PC-3 (cell line): ENCODE measurements around the gene LIN37. TPM values are rescaled to one million over a fixed set of nuclear protein-coding genes. Genes with fewer than 3 reads are reported as not detected.

Experiments
- ATAC-seq: fragments of 200-7000 bp; cut with Tn5 transposase; 2 replicates; pipeline ENCODE4 v1.9.1; 2020; ENCODE audit warnings: mild to moderate bottlenecking, moderate library complexity
- BruUV-seq: library from RNA; stranded (reverse); fragments of 400-500 nt; replicated peaks from 2 replicates; lab custom pipeline; 2021; lab: Mats Ljungman, UMichigan
- CTCF ChIA-PET: fragments of 300-600 bp; sonication (Branson Sonifier 250); formaldehyde crosslinking; loops from one replicate; lab custom pipeline; 2022; ENCODE audit warnings: antibody characterized with exemption; lab: Charles Lee
- POLR2A ChIA-PET: fragments of 300-600 bp; sonication (Branson Sonifier 250); formaldehyde crosslinking; loops from one replicate; lab custom pipeline; 2022; ENCODE audit warnings: antibody characterized with exemption; ENCODE audit not compliant: unreplicated experiment; lab: Charles Lee
- DNase-seq: peaks from one replicate; pipeline ENCODE4 v3.0.0-alpha.2; 2015
- H2AFZ ChIP-seq: fragments of 300-600 bp; sonication (generic); 2 replicates; pipeline ENCODE4 v1.6.0; 2016; ENCODE audit warnings: antibody characterized with exemption, low read length
- H3F3A ChIP-seq: fragments of 300-600 bp; sonication (generic); one replicate; pipeline ENCODE4 v1.6.0; 2017; ENCODE audit warnings: antibody characterized with exemption, low read length, control low read depth, mild to moderate bottlenecking; ENCODE audit not compliant: unreplicated experiment
- H3K27ac ChIP-seq: fragments of 300-600 bp; sonication (generic); 2 replicates; pipeline ENCODE4 v1.5.1; 2016; ENCODE audit warnings: mild to moderate bottlenecking, low read length
- H3K27me3 ChIP-seq: fragments of 300-600 bp; sonication (generic); 2 replicates; pipeline ENCODE4 v1.6.1; 2016; ENCODE audit warnings: low read length, mixed read lengths
- H3K36me3 ChIP-seq: fragments of 300-600 bp; sonication (generic); 2 replicates; pipeline ENCODE4 v1.6.1; 2016; ENCODE audit warnings: low read depth, mixed run types, low read length, mixed read lengths
- H3K4me1 ChIP-seq: fragments of 300-600 bp; sonication (generic); 2 replicates; pipeline ENCODE4 v1.5.1; 2016; ENCODE audit warnings: low read length; ENCODE audit not compliant: insufficient read depth
- H3K4me2 ChIP-seq: fragments of 300-600 bp; sonication (generic); 2 replicates; pipeline ENCODE4 v1.6.0; 2016; ENCODE audit warnings: low read length
- H3K4me3 ChIP-seq: fragments of 300-600 bp; sonication (generic); 2 replicates; pipeline ENCODE4 v1.5.1; 2016; ENCODE audit warnings: mild to moderate bottlenecking, low read length, mixed read lengths
- H3K79me2 ChIP-seq: fragments of 300-600 bp; sonication (generic); 2 replicates; pipeline ENCODE4 v1.6.1; 2017; ENCODE audit warnings: low read length, mixed read lengths
- H3K9ac ChIP-seq: fragments of 300-600 bp; sonication (generic); 2 replicates; pipeline ENCODE4 v1.6.0; 2016; ENCODE audit warnings: mild to moderate bottlenecking, low read length
- H3K9me2 ChIP-seq: fragments of 300-600 bp; sonication (generic); replicated peaks from 2 replicates; pipeline ENCODE4 v1.6.1; 2016; ENCODE audit warnings: mixed run types, low read length, mixed read lengths
- H3K9me3 ChIP-seq: fragments of 300-600 bp; sonication (generic); 2 replicates; pipeline ENCODE4 v1.6.1; 2016; ENCODE audit warnings: low read length, mixed read lengths
- H4K20me1 ChIP-seq: fragments of 300-600 bp; sonication (generic); 2 replicates; pipeline ENCODE4 v1.6.1; 2016; ENCODE audit warnings: low read length, mixed read lengths
- CTCF ChIP-seq: fragments of 300-600 bp; sonication (generic); conservative IDR thresholded peaks from 2 replicates; pipeline ENCODE4 v1.5.1; 2017; ENCODE audit warnings: antibody characterized with exemption, low read depth, mild to moderate bottlenecking, low read length
- EZH2 ChIP-seq: fragments of 300-600 bp; sonication (generic); IDR thresholded peaks from one replicate; pipeline ENCODE4 v1.6.1; 2017; ENCODE audit warnings: antibody characterized with exemption, mild to moderate bottlenecking, low read length; ENCODE audit not compliant: unreplicated experiment
- EZH2phosphoT487 ChIP-seq: fragments of 300-600 bp; sonication (generic); IDR thresholded peaks from 2 replicates; pipeline ENCODE4 v1.6.1; 2018; ENCODE audit warnings: mild to moderate bottlenecking, antibody characterized with exemption, low read length, borderline replicate concordance
- intact Hi-C: fragments of 100-400 bp; cut with micrococcal nuclease; formaldehyde crosslinking; loops from 2 replicates; pipeline ENCODE4 v1.9.0; 2023
- total RNA-seq: library from RNA; depleted of rRNA; stranded (reverse); fragments of >200 nt; gene quantifications from 2 replicates; pipeline ENCODE4 v1.2.3, GENCODE V29; 2014

The LIN37 gene
- total RNA-seq, 1 experiment from 2014 or later = 8.2 TPM

- no peak overlapping the region for H3K4me3 ChIP-seq
- no peaks in the 10 kb centered on the region for H3K9me2 ChIP-seq
- H3K27me3 ChIP-seq = no peaks in the 10 kb centered on the region
- no peak overlapping the region for H2AFZ ChIP-seq
- H4K20me1 ChIP-seq = no peaks in the 10 kb centered on the region
- no peaks in the 10 kb centered on the region for H3K9me3 ChIP-seq
- no peak overlapping the region for H3K9ac ChIP-seq
- no peak overlapping the region for H3K4me2 ChIP-seq
- POLR2A ChIA-PET = no interaction called here
- H3K79me2 ChIP-seq = no peaks in the 10 kb centered on the region
- ATAC-seq = no peak
- CTCF ChIA-PET = no interaction called here
- TF ChIP-seq EZH2phosphoT487 (no peak), CTCF (no peak), EZH2 (no peak)
- no peak for DNase-seq
- H3F3A ChIP-seq = no peaks in the 10 kb centered on the region
- no peaks in the 10 kb centered on the region for H3K4me1 ChIP-seq
- intact Hi-C loops = no loop called here
- no peak overlapping the region for H3K27ac ChIP-seq
- no TSS peak for BruUV-seq
- H3K36me3 ChIP-seq = no peaks in the 10 kb centered on the region
Observed at GRCh38 chr19:35787227-35787799, 38.9 kb downstream of the LIN37 start.

GRCh38 chr19:35788205-35788960 is 40.0 kb downstream of the LIN37 start:
- TF ChIP-seq CTCF (no peak), EZH2phosphoT487 (no peak), EZH2 (no peak)
- no peak for DNase-seq
- Histone ChIP-seq H4K20me1 (no peaks in the 10 kb centered on the region), H3F3A (no peaks in the 10 kb centered on the region), H3K9ac (no peak overlapping the region), H3K4me2 (no peak overlapping the region), H2AFZ (no peak overlapping the region), H3K27ac (no peak overlapping the region), H3K36me3 (no peaks in the 10 kb centered on the region), H3K27me3 (no peaks in the 10 kb centered on the region), H3K79me2 (no peaks in the 10 kb centered on the region), H3K9me2 (no peaks in the 10 kb centered on the region), H3K4me3 (no peak overlapping the region), H3K9me3 (no peaks in the 10 kb centered on the region), H3K4me1 (no peaks in the 10 kb centered on the region)
- intact Hi-C loops = no loop called here
- ATAC-seq = no peak
- ChIA-PET POLR2A (no interaction called here), CTCF (no interaction called here)
- no TSS peak for BruUV-seq
